ENCODE data around the gene RBM42.

GRCh38 chr19:35642798-35643254 lies 14.0 kb downstream of the RBM42 start:
- TF ChIP-seq EZH2 (IDR thresholded peaks at IDR 0.05; ENCODE audit: borderline replicate concordance, low read length) (no peak), CTCF (IDR thresholded peaks at IDR 0.05; ENCODE audit: low read length) (no peak)

Measured in OCI-LY1 (cell line).